ENCODE data around the gene TRMT2A.

The TRMT2A gene

GRCh38 chr22:20106205-20106848, 10.7 kb downstream of the TRMT2A start:
- DNase-seq (ENCODE audit: low read depth in 2 of 2): no peak

GRCh38 chr22:20105456-20106204, 11.4 kb downstream of the TRMT2A start:
- no peak for DNase-seq (ENCODE audit: low read depth in 2 of 2)

GRCh38 chr22:20102203-20102780, 14.7 kb downstream of the TRMT2A start:
- no peak for DNase-seq (ENCODE audit: low read depth in 2 of 2)

GRCh38 chr22:20101638-20102037, 15.4 kb downstream of the TRMT2A start:
- no peak for DNase-seq (ENCODE audit: low read depth in 2 of 2)

- DNase-seq (ENCODE audit: low read depth in 2 of 2): no peak
Observed at GRCh38 chr22:20099099-20099711, 17.8 kb downstream of the TRMT2A start.

- no peak for DNase-seq (ENCODE audit: low read depth in 2 of 2)
Observed at GRCh38 chr22:20096574-20097420, 20.2 kb downstream of the TRMT2A start.

- no peak for DNase-seq (ENCODE audit: low read depth in 2 of 2)
Observed at GRCh38 chr22:20095521-20095920, 21.5 kb downstream of the TRMT2A start.

- DNase-seq (ENCODE audit: low read depth in 2 of 2): no peak
Observed at GRCh38 chr22:20094197-20094807, 22.7 kb downstream of the TRMT2A start.

- DNase-seq (ENCODE audit: low read depth in 2 of 2): no peak
Observed at GRCh38 chr22:20093418-20094196, 23.4 kb downstream of the TRMT2A start.

- no peak for DNase-seq (ENCODE audit: low read depth in 2 of 2)
Observed at GRCh38 chr22:20092477-20092854, 24.6 kb downstream of the TRMT2A start.

- DNase-seq (ENCODE audit: low read depth in 2 of 2): no peak
Observed at GRCh38 chr22:20091690-20092476, 25.1 kb downstream of the TRMT2A start.

- no peak for DNase-seq (ENCODE audit: low read depth in 2 of 2)
Observed at GRCh38 chr22:20090730-20091240, 26.2 kb downstream of the TRMT2A start.

GRCh38 chr22:20089977-20090729, 26.9 kb downstream of the TRMT2A start:
- no peak for DNase-seq (ENCODE audit: low read depth in 2 of 2)

GRCh38 chr22:20089226-20089976, 27.6 kb downstream of the TRMT2A start:
- DNase-seq (ENCODE audit: low read depth in 2 of 2): no peak

GRCh38 chr22:20088263-20088648, 28.8 kb downstream of the TRMT2A start:
- DNase-seq (ENCODE audit: low read depth in 2 of 2): no peak

GRCh38 chr22:20087319-20088262, 29.4 kb downstream of the TRMT2A start:
- DNase-seq (ENCODE audit: low read depth in 2 of 2): no peak

- DNase-seq (ENCODE audit: low read depth in 2 of 2): no peak
Observed at GRCh38 chr22:20086763-20087162, 30.3 kb downstream of the TRMT2A start.

Measured in stimulated activated CD8-positive, alpha-beta memory T cell treated with anti-CD3 and anti-CD28 coated beads, Interleukin-2, amount 100 ng/mL, for 1 hour (primary cell).